ENCODE results near the gene RAB23. TPM values are rescaled to one million over a fixed set of nuclear protein-coding genes. Genes with fewer than 3 reads are reported as not detected.

Gene RAB23
- total RNA-seq, 2 experiments from 2014 or later = 1.9 to 2.1 TPM

Other genes with a start within 250 kb of the RAB23 start
- 10 to 100 TPM; 15.1 to 16.4 TPM for gene KIAA1586, start 175.6 kb downstream of the RAB23 start, total RNA-seq
- 10 to 100 TPM; 68.0 to 68.2 TPM for gene ZNF451, start 132.1 kb downstream of the RAB23 start, total RNA-seq
- 1 to 10 TPM; 7.3 to 7.6 TPM for gene BAG2, start 50.0 kb downstream of the RAB23 start, total RNA-seq
- 10 to 100 TPM; 29.3 to 32.9 TPM for gene PRIM2, start 95.3 kb upstream of the RAB23 start, total RNA-seq